ENCODE measurements around the gene NUMB.

Gene NUMB

GRCh38 chr14:73290279-73290678, 168.1 kb downstream of the NUMB start:
- in situ Hi-C loops (cut with MboI; ENCODE audit: low sequenced_read_pairs, unreplicated experiment): loop anchor here (10.0 kb wide), 1 partner anchor 175 kb away; no protein-coding TSS in a partner anchor
- DNase-seq (ENCODE audit: low spot score): peak; percentile 66
- TF ChIP-seq CTCF (IDR thresholded peaks at IDR 0.05; ENCODE audit: borderline replicate concordance, control extremely low read depth, extremely low read depth, insufficient read depth, missing control alignments): no peak

DNA sequence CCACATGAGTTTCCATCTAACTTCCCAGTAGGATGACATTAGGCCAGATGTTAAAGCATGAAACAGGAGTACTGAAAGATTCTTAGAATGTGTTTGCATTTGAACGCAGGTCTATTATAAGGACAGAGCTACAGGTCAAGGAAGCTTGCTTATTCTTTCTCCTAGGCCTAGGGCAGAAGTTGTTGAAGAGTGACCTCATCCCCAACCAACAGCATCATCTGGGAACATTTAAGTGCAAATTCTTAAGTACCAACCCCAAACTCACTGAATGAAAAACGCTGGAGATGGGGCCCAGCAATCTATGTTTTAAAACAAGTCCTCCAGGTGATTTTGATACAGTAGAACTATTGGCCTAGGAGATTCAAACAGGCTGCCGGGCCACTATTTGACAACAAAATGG, 168.6 kb downstream of the NUMB start:
- no peak for DNase-seq (ENCODE audit: low spot score)
- in situ Hi-C loops (cut with MboI; ENCODE audit: low sequenced_read_pairs, unreplicated experiment): loop anchor here (10.0 kb wide), 1 partner anchor 175 kb away; no protein-coding TSS in a partner anchor
- no peak for TF ChIP-seq CTCF (IDR thresholded peaks at IDR 0.05; ENCODE audit: borderline replicate concordance, control extremely low read depth, extremely low read depth, insufficient read depth, missing control alignments)

DNA sequence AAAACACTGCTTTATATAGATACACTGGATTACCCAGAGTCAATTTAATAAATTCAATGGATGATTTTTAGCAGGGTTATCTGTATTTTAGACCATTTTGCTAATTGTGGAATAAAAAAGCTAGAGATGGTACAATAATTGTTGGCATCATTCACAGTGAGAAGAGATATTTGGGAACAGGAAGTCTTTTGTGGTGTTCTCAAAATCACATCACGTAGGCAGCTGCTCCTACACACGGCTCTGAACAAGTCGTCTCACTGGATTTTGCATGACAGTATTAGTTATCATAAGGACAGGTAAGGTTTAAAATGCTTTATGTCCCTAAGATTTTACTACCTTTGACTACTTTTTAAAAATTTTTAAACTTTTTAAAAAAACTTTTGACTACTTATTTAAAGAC, 169.0 kb downstream of the NUMB start:
- TF ChIP-seq CTCF (IDR thresholded peaks at IDR 0.05; ENCODE audit: borderline replicate concordance, control extremely low read depth, extremely low read depth, insufficient read depth, missing control alignments): no peak
- in situ Hi-C loops (cut with MboI; ENCODE audit: low sequenced_read_pairs, unreplicated experiment): no loop called here
- no peak for DNase-seq (ENCODE audit: low spot score)

GRCh38 chr14:73287071-73287470, 171.3 kb downstream of the NUMB start:
- in situ Hi-C loops (cut with MboI; ENCODE audit: low sequenced_read_pairs, unreplicated experiment): no loop called here
- no peak for TF ChIP-seq CTCF (IDR thresholded peaks at IDR 0.05; ENCODE audit: borderline replicate concordance, control extremely low read depth, extremely low read depth, insufficient read depth, missing control alignments)
- no peak for DNase-seq (ENCODE audit: low spot score)

DNA sequence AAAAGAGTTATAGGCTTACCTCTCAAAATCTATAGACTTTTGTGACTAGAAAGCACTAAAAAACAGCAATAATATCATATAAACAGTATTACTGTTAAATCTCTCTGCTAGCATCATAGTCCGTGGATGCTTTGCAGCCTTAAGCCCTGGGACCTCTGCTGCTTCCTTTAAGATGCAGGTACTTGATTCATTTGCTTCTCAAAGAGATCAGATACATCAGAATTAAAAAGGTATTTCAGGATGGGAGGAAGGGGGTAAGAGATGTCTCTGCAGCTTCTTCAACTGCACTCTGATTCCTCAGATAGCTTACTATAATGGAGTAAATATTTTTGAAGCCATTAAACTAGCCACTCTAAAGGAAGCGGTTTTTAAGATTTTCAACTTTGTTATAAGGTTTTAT, 171.7 kb downstream of the NUMB start:
- TF ChIP-seq CTCF (IDR thresholded peaks at IDR 0.05; ENCODE audit: borderline replicate concordance, control extremely low read depth, extremely low read depth, insufficient read depth, missing control alignments): no peak
- in situ Hi-C loops (cut with MboI; ENCODE audit: low sequenced_read_pairs, unreplicated experiment): no loop called here
- DNase-seq (ENCODE audit: low spot score): no peak

DNA sequence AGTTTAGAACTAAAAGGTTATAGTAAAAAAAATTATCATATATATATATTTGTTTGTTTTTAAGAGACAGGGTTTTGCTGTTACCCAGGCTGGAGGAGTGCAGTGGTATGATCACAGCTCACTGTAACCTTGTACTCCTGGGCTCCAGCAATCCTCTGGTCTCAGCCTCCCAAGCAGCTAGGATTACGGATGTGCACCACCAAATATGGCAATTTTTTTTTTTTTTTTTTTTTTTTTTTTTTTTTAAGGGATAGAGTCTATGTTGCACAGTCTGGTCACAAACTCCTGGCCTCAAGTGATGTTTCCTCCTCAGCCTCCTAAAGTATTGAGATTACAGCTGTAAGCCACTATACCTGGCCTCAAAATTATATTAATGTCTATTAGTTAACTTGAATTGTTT, 172.4 kb downstream of the NUMB start:
- DNase-seq (ENCODE audit: low spot score): no peak
- no peak for TF ChIP-seq CTCF (IDR thresholded peaks at IDR 0.05; ENCODE audit: borderline replicate concordance, control extremely low read depth, extremely low read depth, insufficient read depth, missing control alignments)
- in situ Hi-C loops (cut with MboI; ENCODE audit: low sequenced_read_pairs, unreplicated experiment): no loop called here
